DOHH2 (cell line): Measurements from ENCODE around the gene LHX5.
"Not testable (repeated sequence)": the region's sequence is repeated elsewhere in the genome, so short reads cannot be mapped to it uniquely, and the experiment has no call there.

Experiments used
- H3F3A ChIP-seq: fragments of 200-600 bp; sonication (generic), shearing (Covaris generic); 2 replicates; pipeline ENCODE4 v1.6.0; 2016; ENCODE audit warnings: antibody characterized with exemption, mild to moderate bottlenecking; ENCODE audit not compliant: control insufficient read depth, insufficient read depth
- H3K27ac ChIP-seq: fragments of 200-600 bp; sonication (generic); 2 replicates; pipeline ENCODE4 v1.5.1; 2014; ENCODE audit warnings: low read depth, mild to moderate bottlenecking, low read length, moderate library complexity
- H3K27me3 ChIP-seq: fragments of 200-600 bp; sonication (generic); 2 replicates; pipeline ENCODE4 v1.6.1; 2014; ENCODE audit warnings: mild to moderate bottlenecking, low read length, mixed read lengths; ENCODE audit not compliant: control insufficient read depth
- H3K36me3 ChIP-seq: fragments of 200-600 bp; sonication (generic); 2 replicates; pipeline ENCODE4 v1.6.1; 2014; ENCODE audit warnings: mild to moderate bottlenecking, low read length, moderate library complexity, mixed read lengths; ENCODE audit not compliant: control insufficient read depth
- H3K4me1 ChIP-seq: fragments of 200-600 bp; sonication (generic); 2 replicates; pipeline ENCODE4 v1.6.1; 2014; ENCODE audit warnings: mild to moderate bottlenecking, low read length, mixed read lengths; ENCODE audit not compliant: control insufficient read depth
- H3K4me2 ChIP-seq: fragments of 200-600 bp; sonication (generic); 2 replicates; pipeline ENCODE4 v1.6.0; 2014; ENCODE audit warnings: mild to moderate bottlenecking, low read length, moderate library complexity
- H3K4me3 ChIP-seq: fragments of 200-600 bp; sonication (generic); 2 replicates; pipeline ENCODE4 v1.5.1; 2014; ENCODE audit warnings: mild to moderate bottlenecking, low read length, mixed read lengths
- H3K79me2 ChIP-seq: fragments of 200-600 bp; sonication (generic); 2 replicates; pipeline ENCODE4 v1.6.1; 2014; ENCODE audit warnings: mild to moderate bottlenecking, low read length, mixed read lengths; ENCODE audit not compliant: control insufficient read depth
- H3K9me2 ChIP-seq: fragments of 200-600 bp; sonication (generic); replicated peaks from 2 replicates; pipeline ENCODE4 v1.6.1; 2014; ENCODE audit warnings: mild to moderate bottlenecking, low read length, mixed read lengths; ENCODE audit not compliant: control insufficient read depth
- H3K9me3 ChIP-seq: fragments of 200-600 bp; sonication (generic); 2 replicates; pipeline ENCODE4 v1.6.1; 2014; ENCODE audit warnings: antibody characterized with exemption, low read length, mixed read lengths; ENCODE audit not compliant: control insufficient read depth, insufficient read depth
- H4K20me1 ChIP-seq: fragments of 200-600 bp; sonication (generic); 2 replicates; pipeline ENCODE4 v1.6.0; 2014; ENCODE audit warnings: low read depth, mild to moderate bottlenecking, antibody characterized with exemption, low read length, moderate library complexity; ENCODE audit not compliant: control insufficient read depth, insufficient read depth
- EZH2phosphoT487 ChIP-seq: fragments of 200-600 bp; sonication (generic); IDR thresholded peaks from 2 replicates; pipeline ENCODE4 v1.6.1; 2017; ENCODE audit warnings: borderline replicate concordance, mild to moderate bottlenecking, antibody characterized with exemption, low read length, moderate library complexity, mixed read lengths
- TF ChIP-seq, protein P1 (sequence below): fragments of 200-600 bp; sonication (generic); IDR thresholded peaks from one replicate; pipeline ENCODE4 v1.5.1; 2014; ENCODE audit warnings: antibody characterized with exemption, mild to moderate bottlenecking, low read depth, low read length; ENCODE audit not compliant: poor library complexity, severe bottlenecking

The LHX5 gene

DNA sequence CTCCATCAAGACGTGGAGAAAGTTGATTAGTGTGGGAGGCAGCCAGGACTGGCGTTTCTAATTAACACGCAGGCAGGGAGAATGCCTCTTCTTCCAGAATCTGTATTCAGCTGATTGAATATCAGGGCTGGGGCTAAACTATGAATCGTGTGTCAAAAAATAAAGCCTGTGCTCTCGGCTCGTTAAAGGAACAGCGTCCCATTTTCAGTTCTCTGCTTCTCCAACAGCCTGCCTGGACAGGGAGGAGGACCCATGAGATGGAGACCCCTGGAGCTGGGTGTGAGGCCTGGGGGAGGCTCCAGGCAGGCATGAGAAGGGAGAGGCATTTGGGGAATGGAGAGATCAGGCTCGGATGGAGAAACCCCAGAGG lies 28.6 kb upstream of the LHX5 start:
- Histone ChIP-seq H4K20me1 (no peaks in the 10 kb centered on the region), H3K27me3 (peaks cover 24% of the 10 kb centered on the region), H3K36me3 (no peaks in the 10 kb centered on the region), H3K4me3 (peak overlapping the region; percentile 29), H3K9me2 (no peaks in the 10 kb centered on the region), H3F3A (no peaks in the 10 kb centered on the region), H3K79me2 (no peaks in the 10 kb centered on the region), H3K4me2 (peak overlapping the region; percentile 52), H3K4me1 (peaks cover 15% of the 10 kb centered on the region), H3K27ac (no peak overlapping the region), H3K9me3 (no peaks in the 10 kb centered on the region)
- TF ChIP-seq EZH2phosphoT487: no peak
- TF ChIP-seq, protein P1, sequence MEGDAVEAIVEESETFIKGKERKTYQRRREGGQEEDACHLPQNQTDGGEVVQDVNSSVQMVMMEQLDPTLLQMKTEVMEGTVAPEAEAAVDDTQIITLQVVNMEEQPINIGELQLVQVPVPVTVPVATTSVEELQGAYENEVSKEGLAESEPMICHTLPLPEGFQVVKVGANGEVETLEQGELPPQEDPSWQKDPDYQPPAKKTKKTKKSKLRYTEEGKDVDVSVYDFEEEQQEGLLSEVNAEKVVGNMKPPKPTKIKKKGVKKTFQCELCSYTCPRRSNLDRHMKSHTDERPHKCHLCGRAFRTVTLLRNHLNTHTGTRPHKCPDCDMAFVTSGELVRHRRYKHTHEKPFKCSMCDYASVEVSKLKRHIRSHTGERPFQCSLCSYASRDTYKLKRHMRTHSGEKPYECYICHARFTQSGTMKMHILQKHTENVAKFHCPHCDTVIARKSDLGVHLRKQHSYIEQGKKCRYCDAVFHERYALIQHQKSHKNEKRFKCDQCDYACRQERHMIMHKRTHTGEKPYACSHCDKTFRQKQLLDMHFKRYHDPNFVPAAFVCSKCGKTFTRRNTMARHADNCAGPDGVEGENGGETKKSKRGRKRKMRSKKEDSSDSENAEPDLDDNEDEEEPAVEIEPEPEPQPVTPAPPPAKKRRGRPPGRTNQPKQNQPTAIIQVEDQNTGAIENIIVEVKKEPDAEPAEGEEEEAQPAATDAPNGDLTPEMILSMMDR: no peak

GRCh38 chr12:113498490-113498889 lies 26.8 kb upstream of the LHX5 start:
- Histone ChIP-seq H3K4me1 (peaks cover 15% of the 10 kb centered on the region), H3K9me3 (no peaks in the 10 kb centered on the region), H3F3A (no peaks in the 10 kb centered on the region), H3K79me2 (no peaks in the 10 kb centered on the region), H3K36me3 (no peaks in the 10 kb centered on the region), H3K9me2 (no peaks in the 10 kb centered on the region), H3K27ac (no peak overlapping the region), H3K27me3 (peaks cover 24% of the 10 kb centered on the region), H3K4me2 (no peak overlapping the region), H3K4me3 (no peak overlapping the region), H4K20me1 (no peaks in the 10 kb centered on the region)
- TF ChIP-seq, protein P1: no peak
- no peak for TF ChIP-seq EZH2phosphoT487

DNA sequence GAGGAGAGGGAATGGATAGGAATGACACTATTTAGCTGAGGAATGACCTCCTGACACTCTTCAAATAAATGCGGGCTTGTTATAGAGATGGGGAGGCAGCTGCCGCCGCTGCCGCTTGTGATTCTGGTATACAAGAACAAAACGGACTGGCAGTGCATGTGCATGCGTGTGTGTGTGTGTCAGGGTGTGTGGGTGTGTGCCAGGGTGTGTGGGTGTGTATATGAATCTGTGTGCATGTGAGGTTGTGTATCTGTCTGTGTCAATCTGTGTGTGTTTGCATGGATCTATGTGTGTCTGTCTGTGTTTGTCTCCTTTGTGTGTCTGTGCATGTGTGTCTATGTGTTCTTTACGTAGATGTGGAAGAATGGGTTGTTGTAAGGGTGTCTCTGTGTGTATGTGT lies 26.0 kb upstream of the LHX5 start:
- H3K36me3 ChIP-seq: no peaks in the 10 kb centered on the region
- no peaks in the 10 kb centered on the region for H3K9me2 ChIP-seq
- no peaks in the 10 kb centered on the region for H3K9me3 ChIP-seq
- H3K4me2 ChIP-seq: no peak overlapping the region
- TF ChIP-seq, protein P1: no peak
- no peak for TF ChIP-seq EZH2phosphoT487
- peaks cover 15% of the 10 kb centered on the region for H3K4me1 ChIP-seq
- no peaks in the 10 kb centered on the region for H4K20me1 ChIP-seq
- H3K79me2 ChIP-seq: no peaks in the 10 kb centered on the region
- peaks cover 24% of the 10 kb centered on the region for H3K27me3 ChIP-seq
- H3K4me3 ChIP-seq: no peak overlapping the region
- H3F3A ChIP-seq: no peaks in the 10 kb centered on the region
- no peak overlapping the region for H3K27ac ChIP-seq

DNA sequence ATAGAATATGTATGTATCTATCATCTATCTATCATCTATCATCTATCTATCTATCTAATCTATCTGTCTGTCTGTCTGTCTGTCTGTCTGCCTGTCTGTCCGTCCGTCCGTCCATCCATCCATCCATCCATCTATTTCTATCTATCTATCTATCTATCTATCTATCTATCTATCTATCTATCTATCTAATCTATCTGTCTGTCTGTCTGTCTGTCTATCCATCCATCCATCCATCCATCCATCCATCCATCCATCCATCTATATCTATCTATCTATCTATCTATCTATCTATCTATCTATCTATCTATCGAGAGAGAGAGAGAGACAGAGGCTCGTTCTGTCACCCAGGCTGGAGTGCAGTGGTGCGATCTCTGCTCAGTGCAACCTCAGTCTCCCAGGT lies 24.3 kb upstream of the LHX5 start:
- not testable (repeated sequence) for H3K36me3 ChIP-seq, H3F3A ChIP-seq, H3K27ac ChIP-seq, H3K9me2 ChIP-seq, H3K9me3 ChIP-seq, H3K4me2 ChIP-seq, H3K4me3 ChIP-seq, H3K79me2 ChIP-seq, H4K20me1 ChIP-seq
- H3K4me1 ChIP-seq: peaks cover 11% of the 10 kb centered on the region
- peaks cover 12% of the 10 kb centered on the region for H3K27me3 ChIP-seq
